ENCODE results near the gene FASLG.

DNA sequence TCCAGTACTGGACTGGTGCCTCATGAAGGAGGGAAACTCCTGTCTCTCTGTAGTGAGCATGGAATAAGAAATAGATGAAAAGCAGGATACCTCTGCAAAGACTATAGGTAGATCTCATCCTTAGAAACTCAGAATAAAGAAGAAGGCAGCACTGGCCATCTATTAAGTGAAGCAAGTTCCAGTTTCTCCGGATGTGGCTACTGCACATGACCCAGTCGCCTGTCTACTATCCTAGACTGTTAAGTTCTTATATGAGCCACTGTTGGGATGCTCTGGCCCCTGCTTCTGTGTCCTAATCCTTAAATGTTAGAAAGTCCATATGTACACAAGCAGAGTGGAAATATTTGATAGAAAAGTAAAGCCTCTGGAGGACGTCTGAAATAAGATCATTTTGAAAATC is 2.2 kb downstream of the FASLG start:
- TF ChIP-seq, protein P1, sequence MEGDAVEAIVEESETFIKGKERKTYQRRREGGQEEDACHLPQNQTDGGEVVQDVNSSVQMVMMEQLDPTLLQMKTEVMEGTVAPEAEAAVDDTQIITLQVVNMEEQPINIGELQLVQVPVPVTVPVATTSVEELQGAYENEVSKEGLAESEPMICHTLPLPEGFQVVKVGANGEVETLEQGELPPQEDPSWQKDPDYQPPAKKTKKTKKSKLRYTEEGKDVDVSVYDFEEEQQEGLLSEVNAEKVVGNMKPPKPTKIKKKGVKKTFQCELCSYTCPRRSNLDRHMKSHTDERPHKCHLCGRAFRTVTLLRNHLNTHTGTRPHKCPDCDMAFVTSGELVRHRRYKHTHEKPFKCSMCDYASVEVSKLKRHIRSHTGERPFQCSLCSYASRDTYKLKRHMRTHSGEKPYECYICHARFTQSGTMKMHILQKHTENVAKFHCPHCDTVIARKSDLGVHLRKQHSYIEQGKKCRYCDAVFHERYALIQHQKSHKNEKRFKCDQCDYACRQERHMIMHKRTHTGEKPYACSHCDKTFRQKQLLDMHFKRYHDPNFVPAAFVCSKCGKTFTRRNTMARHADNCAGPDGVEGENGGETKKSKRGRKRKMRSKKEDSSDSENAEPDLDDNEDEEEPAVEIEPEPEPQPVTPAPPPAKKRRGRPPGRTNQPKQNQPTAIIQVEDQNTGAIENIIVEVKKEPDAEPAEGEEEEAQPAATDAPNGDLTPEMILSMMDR (IDR thresholded peaks at IDR 0.05): no peak
- TF ChIP-seq POLR2A (IDR thresholded peaks at IDR 0.05): no peak
